UCSD-AML1 (cell line): ENCODE measurements around the gene KRTAP10-10.
"Not testable (repeated sequence)": the region's sequence is repeated elsewhere in the genome, so short reads cannot be mapped to it uniquely, and the experiment has no call there.

Experiments used
- DNase-seq: peaks from one replicate; lab custom pipeline; 2025; ENCODE audit not compliant: unreplicated experiment; lab: John Stamatoyannopoulos, UW

The KRTAP10-10 gene, protein sequence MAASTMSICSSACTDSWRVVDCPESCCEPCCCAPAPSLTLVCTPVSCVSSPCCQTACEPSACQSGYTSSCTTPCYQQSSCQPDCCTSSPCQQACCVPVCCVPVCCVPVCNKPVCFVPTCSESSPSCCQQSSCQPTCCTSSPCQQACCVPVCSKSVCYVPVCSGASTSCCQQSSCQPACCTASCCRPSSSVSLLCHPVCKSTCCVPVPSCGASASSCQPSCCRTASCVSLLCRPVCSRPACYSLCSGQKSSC

DNA sequence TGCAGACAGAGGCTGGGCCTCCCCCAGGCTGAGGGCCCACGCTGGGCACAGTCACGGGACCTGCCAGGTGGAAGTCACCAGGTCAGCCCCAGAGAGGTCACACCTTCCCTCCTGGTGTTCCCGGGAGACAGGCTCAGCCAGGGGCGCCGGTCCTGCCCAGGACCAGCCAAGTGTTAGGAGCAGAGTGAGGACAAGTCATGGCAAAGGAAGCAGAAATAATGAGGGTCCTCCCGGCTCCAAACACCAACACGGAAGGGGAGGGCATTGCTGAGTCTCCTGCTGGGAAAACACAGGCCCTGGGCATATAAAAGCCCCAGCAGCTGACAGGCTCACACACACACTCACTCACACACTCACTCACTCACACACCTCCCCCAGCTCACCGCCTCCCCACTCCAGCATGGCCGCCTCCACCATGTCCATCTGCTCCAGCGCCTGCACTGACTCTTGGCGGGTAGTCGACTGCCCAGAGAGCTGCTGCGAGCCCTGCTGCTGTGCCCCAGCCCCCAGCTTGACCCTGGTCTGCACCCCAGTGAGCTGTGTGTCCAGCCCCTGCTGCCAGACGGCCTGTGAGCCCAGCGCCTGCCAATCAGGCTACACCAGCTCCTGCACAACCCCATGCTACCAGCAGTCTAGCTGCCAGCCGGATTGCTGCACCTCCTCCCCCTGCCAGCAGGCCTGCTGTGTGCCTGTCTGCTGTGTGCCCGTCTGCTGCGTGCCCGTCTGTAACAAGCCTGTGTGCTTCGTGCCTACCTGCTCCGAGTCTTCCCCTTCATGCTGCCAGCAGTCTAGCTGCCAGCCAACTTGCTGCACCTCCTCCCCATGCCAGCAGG is at the start of gene KRTAP10-10:
Gene KRTAP10-10 (plus strand): TSS at position 339 of the 833 bp plus-strand sequence. CDS start 62 bp downstream, at position 401.
- no peak for DNase-seq

DNA sequence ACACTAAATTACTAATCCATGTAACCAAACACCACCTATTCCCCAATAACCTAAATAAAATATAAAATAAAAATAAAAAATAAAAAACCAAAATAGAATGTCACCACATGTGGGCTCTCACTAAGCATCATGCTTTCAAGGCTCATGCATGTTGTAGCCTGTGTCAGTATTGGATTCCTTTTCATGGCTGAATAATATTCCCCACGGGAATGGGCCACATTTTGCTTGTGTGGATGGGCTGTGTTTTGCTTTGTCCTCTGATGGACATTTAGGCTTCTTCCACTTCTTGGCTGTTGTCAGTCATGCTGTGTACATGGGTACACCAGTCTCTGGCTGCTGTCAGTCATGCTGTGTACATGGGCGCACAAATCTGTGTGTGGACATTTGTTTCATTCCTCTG is 48.1 kb upstream of the KRTAP10-10 start:
- DNase-seq = no peak

DNA sequence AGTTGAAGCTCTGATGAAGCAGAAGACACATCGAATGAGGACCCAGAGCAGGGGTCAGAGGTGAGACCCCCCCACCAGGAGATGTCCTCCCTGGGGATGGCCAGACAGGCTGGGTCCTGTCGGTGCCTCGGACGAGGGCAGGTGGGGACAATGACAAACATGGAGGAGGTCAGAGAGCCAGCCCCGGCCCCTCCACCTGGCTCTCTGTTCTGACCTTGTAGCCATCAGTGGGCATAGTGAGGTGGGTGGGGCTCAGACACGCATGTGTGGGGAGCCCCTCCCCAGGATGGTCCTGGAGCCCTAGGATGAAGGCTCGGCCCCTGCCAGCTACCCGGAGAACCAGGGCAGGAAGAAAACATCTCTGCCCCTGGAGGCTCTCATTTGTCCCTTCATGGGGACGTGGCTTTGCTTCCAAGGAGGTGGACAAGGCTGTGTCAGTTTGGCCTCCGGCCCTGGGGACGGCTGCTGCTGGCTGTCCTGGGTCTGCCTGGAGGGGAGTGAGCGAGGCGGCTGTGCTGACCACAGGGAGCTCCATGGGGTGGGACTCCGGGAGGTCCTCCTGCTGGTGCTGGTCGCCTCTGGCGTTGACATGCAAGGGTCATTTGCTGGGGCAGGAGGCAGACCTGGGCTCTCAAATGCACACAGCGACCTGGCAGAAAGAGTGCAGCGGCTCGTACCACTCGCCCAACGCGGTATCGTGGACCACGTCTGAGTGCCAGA is 47.4 kb upstream of the KRTAP10-10 start:
- no peak for DNase-seq

DNA sequence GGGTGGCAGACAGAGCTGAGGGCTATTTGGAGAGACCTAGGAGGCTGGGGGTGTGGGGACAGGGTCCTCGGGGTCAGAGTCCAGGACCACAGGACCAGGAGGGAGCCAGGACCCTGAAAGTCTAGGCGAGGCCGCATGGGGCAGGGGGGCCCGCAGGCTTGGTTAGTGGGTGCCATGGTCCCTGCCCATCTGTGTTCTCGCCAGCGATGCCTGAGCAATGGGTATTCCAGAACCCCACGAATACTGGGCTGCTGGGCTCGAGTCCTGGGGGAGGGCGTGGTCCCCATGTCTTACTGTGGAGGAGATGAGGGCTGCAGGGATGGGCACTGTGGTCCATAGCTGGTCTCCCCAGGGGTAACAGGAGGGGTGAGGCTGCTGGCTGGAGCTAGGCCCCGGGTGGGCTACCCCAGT is 46.8 kb upstream of the KRTAP10-10 start:
- no peak for DNase-seq

DNA sequence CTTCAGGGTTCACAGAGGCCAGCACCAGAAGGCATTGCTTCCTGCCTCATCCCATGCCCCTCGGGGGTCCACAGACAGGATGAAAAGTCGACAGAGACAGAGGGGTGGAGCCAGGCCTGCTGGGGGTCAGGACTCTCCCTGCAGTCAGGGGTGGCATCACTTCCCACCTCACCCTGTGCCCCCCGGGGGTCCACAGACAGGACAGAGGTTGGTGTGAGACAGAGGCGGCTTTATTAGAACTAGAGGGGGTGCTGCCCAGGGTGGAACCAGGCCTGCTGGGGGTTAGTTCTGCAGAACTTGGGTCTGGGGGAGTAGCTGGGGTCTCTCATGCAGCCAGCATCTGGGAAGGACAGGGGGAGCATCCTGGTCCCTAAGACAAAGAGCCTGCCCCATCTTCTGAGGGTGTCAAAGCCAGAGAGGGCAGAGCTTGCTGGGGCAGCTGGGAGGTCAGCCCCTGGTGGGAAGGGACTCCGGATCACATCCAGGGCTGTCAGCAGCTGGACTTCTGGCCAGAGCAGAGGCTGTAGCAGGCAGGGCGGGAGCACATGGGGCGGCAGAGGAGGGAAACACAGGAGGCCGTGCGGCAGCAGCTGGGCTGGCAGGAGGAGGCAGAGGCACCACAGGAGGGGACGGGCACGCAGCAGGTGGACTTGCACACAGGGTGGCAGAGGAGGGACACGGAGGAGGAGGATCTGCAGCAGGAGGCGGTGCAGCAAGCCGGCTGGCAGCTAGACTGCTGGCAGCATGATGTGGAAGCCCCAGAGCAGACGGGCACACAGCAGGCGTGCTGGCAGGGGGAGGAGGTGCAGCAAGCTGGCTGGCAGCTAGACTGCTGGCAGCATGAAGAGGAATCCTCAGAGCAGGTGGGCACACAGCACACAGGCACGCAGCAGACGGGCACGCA is 46.0 kb upstream of the KRTAP10-10 start:
- DNase-seq = not testable (repeated sequence)

DNA sequence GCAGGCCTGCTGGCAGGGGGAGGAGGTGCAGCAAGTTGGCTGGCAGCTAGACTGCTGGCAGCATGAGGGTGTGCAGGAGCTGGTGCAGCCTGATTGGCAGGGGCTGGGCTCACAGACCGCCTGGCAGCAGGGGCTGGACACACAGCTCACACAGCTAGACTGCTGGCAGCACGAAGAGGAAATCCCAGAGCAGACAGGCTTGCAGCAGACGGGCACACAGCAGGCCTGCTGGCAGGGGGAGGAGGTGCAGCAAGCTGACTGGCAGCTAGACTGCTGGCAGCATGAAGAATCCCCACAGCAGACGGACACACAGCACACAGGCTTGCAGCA is 45.4 kb upstream of the KRTAP10-10 start:
- not testable (repeated sequence) for DNase-seq

DNA sequence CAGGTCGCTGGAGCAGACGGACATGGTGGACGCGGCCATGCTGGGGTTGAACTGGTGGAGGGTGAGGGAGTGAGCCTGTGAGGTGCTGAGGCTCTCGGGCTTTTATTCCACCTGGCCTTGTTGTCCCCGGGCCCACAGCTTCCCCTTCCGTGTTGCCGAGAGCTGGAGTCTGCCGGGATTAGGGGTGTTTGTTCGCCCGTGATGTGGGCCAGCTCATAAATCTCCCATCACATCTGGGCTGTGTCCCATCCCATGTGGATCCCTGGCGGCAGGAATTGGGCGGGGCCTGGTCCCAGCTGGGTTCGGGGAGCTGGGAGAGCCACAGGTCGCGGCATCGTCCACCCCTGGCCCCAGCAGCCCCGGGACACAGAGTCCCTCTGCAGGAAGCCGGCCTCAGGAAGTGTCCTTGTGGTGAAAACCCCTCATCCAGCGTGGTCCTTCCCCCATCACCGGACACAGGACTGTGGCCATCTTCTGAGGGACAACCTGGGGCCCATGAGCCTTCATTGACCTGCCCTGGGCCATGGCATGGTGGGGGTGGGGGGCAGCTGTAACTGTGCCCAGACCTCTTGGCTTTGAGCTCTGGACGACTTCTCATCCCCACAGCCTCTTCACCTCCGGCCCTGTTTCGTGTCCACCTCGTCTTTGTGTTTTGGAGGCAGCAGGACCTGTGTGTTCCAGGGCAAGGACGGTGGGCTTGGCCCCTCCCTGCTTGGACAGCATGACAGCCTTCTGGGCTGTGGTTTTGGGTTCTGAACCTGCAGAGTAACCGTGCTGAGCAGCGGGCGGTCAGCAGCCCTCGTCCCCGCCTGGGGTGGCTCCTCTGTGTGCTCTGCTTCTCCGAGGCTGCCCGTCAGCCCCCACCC is 44.5 kb upstream of the KRTAP10-10 start, which contains the start of gene KRTAP10-6:
Gene KRTAP10-6 (minus strand): TSS at position 60 of the 866 bp plus-strand sequence. CDS start 21 bp downstream, at position 39.
- no peak for DNase-seq

DNA sequence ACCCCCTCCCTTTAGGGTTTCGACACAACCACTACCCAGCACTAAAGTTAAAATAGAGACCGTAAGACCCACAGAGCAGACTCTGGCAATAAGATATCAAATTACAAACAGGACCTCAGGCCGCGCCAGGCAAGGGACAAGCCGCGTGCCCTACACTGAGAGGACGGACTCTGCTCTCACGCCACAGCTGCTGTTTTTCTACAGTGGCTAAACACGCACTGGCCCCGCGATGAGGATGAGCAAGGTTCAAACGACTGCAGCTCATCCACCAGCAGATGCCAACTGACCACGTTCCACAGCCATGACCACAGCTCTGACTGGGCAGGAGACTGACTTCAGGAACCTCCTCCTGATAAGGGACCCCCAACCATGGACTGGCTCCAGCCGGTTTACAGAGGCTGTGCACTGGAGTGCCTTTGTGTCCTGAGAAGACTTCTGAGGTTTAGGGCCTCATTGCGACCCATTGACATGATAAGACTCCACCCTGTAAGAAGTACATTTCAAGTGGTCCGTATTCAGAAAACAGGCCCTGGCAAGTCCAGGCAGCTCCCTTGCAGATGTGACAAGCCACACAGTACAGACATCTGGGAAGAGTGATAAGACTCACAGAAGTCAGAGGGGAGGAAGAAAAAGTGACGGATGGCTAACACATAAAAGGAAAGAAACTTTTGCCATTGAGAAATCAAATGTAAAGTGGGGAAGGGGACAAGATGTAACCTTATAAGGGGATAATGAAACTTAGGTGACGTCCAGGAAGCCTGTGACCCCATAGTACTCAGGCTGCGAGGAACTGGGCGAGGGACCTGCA is 43.4 kb upstream of the KRTAP10-10 start:
- DNase-seq = peak; percentile 38

DNA sequence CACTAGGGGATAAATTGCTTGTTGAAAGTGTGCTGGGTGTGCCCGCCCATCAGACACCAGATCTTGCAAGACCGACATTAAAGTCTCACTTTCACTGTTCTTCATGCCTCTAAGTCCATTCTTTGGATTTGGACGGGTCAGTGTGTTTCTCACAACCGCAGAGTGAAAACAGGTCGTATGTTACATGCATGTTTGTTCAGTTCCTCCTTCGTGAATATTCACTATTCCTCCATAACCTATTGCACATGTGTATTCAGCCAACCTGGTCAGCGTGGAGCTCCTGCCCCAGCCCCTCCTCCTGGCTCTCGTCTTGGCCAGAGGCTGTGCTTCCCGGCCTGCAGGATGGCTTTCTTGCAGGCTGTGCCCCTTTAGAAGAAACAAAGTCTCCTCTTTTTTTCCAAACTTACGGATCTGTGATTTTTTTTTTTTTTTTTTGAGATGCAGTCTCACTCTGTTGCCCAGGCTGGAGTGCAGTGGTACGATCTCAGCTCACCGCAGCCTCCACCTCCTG is 42.7 kb upstream of the KRTAP10-10 start:
- peak; percentile 29 for DNase-seq

DNA sequence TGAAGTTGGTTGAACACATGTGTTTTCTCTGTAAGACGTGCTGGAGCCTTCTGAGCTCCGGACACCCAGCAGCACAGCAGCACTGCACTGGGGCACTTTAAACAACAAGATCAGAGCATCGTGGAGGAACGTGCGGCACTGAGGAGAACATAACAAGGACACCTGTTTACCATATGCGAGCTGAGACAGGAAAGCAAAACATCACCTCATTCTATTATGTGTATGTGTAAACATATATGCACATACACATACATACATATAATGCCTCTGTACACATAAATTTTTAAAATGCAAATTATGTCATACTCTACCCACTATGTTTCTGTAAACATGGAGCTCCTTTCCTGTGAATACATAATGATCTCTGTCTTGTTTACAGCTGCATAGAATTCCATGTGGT is 41.6 kb upstream of the KRTAP10-10 start:
- no peak for DNase-seq

DNA sequence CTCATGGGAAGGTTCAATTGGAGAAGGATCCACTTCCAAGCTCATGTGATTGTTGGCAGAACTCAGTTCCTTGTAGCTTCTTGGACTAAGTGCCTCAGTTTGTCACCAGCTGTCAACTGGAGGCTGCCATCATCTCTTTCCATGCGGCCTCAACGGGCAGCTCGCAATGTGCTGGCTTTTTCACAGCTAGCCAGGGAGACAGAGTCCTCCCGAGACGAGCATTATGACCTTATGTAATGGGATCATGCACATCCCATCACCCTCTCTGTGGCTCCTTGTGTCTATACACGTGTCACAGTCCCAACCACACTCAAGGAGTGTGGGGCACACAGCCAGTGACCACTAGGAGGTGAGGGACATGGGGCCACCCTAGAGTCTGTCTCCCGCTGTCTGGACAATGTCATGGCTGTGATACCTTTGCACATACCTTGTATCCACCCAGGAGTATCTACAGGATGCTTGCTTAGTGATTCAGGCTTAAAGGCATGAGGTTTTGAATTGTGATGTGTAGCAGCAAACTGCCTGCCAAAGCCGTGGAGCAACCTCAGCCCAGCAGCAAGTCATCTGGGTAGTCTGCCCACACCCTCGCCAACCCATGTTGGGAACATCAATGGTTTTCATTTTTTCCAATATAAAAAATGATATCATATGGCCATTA is 41.0 kb upstream of the KRTAP10-10 start:
- DNase-seq = no peak

DNA sequence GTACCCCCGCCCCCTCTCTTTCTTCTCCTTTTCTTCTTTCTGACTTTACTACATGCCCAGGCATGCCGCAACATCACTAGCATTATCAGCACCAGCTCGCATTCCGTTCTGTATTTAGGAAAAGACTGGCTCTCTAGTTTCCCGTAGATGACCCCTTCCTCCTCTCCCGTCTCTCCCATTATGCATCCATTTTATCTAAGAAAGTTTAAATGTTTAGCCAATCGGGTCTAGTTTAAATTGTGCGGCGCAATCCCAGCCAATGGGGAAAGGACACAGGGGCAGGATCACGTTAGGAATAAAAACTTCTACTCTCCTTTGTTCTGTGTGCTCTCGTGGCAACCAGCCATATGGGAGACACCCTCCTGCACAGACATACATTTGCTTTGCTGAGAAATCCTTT is 39.1 kb upstream of the KRTAP10-10 start:
- DNase-seq = no peak

DNA sequence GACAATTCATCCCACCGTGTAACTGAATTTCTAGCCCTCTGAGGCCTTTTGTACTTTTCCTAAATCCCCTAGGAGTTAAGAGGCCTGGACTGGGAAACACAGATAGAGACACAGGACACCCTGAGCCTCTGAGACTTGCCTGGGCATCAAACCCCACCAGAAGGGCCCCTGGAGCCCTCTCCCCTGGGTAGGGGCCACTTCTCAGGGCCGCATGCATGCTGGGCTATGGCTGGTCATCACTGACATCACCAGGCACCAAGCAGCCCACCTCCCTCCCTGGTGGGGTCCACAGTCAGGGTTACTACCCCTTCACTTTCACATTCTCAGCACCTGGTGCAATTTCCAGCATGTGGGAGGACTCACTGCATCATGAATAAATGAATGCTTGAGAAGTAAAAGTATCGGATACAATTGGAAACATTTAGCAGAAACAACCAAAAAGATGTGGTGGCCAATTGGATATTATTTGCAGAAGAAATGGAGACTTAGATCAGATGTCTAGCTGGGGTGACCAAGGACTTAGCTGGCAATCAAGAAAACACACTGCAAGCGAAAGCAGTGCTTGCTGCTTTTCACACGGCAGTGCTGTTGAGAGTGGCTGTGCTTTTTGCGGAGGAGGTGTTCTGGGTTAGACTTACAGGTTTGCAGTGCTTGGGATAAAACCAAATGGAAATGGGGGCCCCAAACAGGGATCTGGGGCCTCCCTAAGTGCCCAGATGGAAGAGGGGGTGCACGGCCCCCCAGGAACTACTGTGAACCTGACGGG is 37.7 kb upstream of the KRTAP10-10 start:
- no peak for DNase-seq

DNA sequence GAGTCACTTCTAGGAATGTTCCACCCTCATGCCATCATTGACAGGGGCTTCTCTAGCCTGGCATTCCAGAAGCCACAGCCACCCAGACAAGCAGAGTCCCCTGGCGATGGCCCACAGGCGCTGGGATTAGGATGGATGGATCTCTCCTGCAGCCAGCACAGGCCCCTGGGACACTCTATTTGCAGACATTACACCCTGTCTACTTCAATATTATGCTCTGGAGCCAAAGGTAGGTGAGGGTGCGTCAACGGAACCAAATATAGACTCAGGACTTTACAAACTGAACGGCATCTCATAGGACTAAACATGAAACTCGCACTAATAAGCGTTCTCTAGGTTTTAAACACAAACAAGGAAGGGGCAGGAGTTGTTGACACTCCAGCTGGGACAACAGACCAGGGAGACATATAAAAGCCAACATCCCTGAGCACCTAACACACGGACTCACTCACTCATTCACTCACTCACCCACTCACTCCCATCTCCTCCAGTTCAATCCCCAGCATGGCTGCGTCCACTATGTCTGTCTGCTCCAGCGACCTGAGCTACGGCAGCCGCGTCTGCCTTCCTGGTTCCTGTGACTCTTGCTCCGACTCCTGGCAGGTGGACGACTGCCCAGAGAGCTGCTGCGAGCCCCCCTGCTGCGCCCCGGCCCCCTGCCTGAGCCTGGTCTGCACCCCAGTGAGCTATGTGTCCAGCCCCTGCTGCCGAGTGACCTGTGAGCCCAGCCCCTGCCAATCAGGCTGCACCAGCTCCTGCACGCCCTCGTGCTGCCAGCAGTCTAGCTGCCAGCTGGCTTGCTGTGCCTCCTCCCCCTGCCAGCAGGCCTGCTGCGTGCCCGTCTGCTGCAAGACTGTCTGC is 36.8 kb upstream of the KRTAP10-10 start, which contains the start of gene KRTAP10-7:
Gene KRTAP10-7 (plus strand): TSS at position 480 of the 861 bp plus-strand sequence. CDS start 25 bp downstream, at position 505.
- DNase-seq = not testable (repeated sequence)

DNA sequence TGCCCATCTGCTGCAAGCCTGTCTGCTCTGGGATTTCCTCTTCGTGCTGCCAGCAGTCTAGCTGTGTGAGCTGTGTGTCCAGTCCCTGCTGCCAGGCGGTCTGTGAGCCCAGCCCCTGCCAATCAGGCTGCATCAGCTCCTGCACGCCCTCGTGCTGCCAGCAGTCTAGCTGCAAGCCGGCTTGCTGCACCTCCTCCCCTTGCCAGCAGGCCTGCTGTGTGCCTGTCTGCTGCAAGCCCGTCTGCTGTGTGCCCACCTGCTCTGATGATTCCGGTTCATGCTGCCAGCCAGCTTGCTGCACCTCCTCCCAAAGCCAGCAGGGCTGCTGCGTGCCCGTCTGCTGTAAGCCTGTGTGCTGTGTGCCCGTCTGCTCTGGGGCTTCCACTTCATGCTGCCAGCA is 36.1 kb upstream of the KRTAP10-10 start:
- not testable (repeated sequence) for DNase-seq
